Activated T-cell treated with anti-CD3 and anti-CD28 coated beads for 48 hours (primary cell): ENCODE measurements around the gene CDH13.

ENCODE experiments used
- DNase-seq: peaks from one replicate; pipeline ENCODE4 v3.0.0-alpha.2; 2020; ENCODE audit warnings: low read depth

Gene CDH13

DNA sequence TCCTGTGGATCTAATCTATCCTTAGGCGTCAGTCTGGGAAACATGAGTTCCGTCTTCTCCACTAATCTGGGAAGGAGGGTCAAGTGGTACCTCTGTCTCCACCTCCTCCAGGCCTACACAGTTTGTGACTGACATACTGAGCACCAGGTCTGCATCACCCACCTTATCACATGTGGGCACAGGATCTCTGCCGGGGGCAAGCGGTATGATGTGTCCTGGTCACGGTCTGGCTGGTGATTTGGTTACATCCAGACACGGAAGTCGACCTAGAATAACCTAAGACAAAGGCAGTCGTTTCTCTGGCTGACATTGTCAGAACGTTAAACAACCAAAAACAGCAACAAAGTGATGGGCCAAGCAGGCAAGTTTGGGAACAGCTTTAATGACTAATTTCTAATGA is 1098.5 kb downstream of the CDH13 start:
- DNase-seq, result no peak

DNA sequence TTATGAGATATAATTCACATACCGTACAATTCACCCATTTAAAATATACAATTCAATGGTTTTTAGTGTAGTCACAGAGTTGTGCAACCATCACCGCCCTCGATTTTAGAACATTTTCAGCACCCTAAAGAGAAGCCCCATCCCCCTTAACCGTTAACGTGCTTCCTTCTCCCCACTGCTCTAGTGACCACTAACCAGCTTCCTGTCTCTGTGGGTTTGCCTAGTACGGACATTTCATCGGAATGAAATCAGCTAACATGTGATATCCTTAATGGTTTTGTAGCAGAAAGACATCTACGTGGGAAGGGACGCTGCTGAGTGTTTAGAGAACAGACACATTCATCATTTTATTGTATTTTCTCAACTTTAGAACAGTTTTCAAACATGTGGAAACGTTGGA is 1100.2 kb downstream of the CDH13 start:
- DNase-seq, result no peak

DNA sequence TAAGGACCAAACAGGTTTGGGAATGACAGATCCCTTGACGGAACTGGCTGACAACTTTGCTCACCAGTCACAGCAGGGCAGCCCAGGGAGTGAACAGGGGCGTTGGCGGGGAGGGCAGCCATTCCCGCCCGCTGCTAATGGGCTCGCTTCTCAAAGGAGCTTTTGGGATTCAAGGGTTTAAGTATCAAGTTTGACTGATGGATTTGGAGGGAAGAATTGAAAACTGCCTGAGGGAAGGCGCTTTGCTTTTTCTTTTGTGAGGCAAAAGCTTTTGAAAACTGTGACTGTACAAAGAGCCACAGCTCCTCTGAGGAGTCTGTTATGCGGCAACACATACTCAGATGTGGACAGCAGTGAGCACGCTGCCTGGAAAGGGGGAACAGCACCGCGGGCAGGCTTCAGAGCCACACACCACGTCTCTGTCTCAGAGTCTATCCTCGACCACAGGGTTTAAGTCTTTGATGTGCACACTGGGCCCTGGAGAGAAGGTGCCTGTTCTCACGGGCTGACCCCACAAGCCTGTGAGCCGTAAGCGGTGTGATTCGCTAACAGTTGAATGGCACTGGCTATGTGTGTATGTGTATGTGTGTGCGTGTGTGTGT is 1101.1 kb downstream of the CDH13 start:
- no peak for DNase-seq

DNA sequence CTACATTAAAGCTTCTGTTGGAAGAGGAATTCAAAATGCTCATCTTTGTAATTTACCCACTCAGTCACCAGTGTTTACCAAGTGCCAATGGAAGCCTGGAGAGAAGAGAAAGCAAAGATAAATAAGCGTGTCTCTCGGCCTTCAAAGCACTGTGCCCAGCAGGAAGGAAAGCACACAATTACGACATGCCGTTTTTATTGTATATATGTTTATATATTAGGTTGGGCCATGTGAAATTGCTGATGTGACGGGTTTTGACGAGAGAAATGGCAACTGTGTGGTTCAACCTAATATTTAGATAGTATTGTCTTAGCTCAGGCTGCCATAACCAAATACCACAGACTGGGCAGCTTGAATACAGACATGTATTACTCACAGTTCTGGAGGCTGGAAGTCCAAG is 1101.7 kb downstream of the CDH13 start:
- no peak for DNase-seq

DNA sequence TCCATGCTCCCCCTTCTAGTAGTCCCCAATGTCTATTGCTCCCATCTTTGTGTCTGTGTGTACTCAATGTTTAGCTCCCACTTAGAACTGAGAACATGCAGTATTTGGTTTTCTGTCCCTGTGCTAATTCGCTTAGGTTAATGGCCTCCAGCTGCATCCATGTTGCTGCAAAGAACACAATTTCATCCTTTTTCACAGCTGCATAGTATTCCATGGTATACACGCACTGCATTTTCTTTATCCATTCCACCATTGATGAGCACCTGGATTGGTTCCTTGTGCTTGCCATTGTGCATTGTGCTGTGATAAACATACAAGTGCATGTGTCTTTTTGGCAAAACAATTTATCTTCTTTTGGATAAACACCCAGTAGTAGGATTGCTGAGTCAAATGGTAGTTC is 1104.0 kb downstream of the CDH13 start:
- DNase-seq, result no peak

DNA sequence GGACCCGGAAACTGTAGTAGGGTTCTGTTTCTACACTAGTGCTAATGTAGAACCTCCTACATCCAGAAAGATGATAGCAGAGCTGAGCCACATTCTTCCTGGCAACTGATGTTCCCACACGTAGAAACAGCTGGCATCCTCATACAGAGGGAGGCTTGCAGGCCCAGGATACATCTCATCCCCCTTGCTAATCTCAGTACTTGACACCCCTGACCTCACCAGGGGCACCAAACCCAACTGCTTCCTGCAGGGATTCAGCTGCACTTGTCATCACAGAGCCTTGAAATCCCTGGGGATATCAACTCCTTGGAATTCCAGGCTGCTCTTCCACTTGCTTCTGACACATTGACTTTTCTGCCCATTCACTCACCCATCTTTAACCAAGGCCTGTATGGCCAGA is 1105.8 kb downstream of the CDH13 start:
- DNase-seq, result no peak

DNA sequence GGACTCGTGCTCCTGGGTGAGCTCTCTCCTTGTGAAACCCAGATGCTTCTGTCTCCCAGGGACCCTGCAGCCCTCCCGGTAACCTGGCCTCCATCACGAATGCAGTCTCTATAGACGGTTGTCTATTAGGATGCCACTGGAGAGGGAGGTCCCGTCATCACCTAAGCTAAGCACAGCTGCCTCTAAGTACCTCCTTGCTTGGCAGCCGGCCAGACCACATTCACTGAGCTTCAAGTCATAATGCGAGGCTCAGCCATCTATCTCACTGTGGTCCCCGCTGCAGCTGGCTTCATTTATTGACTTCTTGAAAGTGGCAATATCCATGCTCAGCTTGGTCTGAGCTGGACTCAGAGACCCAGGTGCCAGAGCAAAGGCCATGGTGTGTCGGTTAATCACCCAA is 1106.5 kb downstream of the CDH13 start:
- DNase-seq, result no peak

DNA sequence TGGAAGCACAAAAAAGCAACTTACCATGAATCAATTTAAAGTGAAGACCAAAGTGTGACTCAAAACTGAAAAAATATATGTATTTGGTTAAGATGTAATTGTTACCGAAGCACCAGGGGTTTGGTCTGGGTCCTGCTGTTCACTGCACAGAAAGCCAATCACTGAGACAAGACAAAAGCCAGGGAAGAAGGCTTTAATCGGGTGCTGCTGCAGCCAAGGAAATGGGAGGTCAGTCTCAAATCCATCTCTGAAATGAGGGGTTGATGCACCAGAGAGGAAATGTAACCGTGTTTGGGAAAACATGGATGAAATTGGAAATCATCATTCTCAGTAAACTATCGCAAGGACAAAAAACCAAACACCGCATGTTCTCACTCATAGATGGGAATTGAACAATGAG is 1107.4 kb downstream of the CDH13 start:
- no peak for DNase-seq

DNA sequence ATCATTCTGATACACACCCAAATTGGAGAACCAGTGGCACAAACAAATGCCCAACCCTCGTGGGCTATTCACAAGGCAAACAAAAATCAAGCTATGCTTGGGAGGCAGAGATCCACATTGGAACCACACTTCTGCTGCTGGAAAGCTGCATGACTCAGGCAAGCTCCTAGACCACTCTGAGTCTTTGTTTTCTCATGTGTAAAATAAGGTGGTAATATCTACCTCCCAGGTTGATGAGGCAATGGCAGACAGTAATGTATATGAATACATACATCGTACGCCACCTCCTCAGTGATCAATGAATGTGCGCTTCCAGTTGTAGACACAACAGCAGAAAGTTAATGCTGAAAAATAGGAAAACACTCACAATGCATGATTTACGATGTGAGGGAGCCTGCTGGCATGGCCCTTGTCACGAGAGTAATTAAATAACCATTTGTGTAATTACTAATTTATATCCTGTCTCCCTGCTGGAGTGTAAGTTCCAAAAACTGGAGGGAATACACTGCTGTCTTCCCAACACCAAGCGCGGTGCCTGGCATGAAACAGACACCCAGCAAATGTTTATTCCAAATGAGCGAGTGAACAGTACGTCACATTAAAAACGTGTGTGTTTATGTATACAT is 1111.1 kb downstream of the CDH13 start:
- DNase-seq, result no peak

DNA sequence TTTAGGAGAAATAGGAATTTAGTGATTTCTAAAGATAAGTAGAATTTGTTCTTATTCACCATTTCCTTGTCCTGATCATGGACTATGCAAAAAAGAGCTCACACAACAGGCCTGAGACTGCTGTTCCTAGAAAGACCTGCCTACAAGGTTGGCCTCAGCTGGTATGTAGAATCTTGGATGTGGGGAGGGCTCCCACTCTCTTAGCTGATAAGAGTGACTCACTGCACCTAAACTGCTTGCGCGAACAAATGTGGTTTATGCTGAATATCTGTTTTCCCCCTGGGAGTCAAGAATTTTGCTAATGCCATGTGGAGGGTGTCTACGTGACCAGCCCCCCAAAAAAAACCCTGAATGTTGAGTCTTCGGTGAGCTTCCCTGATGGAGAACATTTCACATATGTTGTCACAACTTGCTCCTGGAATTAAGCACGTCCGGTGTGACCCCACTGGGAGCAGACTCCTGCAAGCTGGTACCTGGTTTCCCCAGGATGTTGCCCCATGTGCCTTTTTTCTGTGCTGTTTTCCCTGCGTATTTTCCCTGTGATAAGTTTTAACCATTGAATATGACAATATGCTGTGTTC is 1112.2 kb downstream of the CDH13 start:
- no peak for DNase-seq

DNA sequence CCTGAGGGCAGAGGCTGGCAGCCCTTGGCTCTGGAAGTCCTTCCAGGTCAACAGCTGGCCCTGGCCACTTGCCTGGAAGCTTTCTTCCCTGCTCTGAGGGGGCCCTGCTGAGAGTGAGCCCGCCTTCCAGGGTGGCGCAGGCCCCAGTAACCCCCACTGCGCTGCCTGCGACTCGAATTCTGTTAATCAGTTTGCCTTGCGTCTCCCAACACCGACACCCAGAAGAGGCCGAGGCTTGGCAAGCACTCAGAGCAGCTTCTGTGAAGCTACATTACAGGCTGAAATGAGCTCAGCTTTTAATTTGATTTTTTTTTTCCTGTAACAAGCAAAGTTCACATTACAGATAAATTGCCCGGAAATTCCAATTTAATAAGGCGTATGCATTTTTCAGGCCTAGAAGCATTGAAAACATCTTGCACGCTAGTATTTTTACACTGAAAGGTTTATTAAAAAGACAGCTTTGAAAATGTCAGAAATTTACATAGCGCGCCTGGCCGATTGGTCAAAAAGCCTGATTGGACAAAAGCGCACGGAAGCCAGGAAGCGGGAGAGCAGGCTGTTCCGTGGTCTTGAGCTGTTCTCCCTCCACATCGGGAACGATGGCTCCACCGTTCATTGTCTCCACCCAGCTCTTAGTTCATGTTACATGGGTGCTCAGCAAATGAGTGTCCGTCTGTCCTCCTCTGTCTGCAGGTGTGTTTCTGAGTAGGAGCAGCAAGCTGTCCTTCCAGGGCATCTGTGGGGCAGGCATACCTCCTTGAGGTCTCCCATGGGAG is 1115.5 kb downstream of the CDH13 start:
- DNase-seq, result no peak

DNA sequence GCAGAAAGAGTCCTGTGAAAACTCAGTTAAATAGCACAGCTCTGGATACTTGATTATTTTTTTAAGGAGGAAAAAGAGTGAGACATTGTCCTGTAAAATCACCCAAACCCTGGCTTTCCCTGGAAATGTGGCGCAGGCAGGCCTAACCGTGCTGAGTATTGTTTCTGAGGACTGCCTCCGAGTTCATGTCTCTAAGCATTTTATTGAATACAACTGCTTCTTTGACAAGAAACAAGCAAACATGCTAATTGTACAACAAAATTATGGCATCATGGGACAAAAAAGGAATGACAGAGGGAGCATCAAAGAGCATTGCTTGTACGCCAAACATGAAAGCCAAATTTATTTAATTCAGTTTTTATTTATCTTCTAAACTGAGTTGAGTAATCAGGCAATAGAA is 1116.5 kb downstream of the CDH13 start:
- no peak for DNase-seq

DNA sequence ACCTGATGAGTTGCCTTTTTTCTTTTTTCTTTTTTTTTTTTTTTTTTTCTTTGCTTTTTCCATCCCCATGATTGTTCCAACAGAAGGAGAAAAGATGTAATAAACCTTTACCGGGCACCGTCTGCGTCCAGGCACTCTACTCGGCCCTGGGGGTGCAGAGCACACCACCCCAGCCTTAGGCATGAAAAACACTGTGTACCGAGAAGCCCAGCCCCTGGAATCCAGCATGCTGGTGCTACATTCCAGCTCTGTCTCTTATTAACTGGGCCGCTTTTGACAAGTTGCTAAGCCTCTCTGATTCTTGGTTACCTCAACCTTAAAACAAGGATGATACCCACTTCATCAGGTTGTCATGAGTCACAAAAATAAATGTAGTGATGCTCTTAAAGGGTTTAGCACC is 1117.0 kb downstream of the CDH13 start:
- DNase-seq, result no peak

DNA sequence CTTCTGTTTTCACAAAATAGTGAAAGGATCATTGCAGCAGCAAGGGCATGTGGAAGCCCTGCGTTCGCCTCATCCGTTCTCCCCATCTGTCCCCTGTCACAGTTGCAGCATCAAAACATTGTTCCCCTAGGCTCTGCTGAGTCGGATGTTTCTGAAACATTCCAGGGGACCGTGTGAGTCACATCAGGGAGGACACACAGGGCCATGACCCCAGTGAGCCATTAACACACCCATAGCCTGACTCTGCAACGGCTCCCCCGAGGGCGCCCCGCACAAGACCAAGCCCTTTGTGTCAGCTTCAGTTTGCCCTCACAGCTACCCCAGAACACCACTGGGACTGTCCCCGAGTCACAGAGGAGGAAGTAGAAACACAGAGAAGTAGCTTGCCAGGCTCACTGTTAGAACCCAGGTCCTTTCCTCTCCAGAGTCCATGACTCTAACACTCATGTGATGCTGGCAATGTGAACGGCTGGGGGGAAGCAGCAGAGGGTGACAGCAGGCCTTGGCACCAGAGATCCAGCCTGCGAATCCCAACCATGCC is 1117.7 kb downstream of the CDH13 start:
- no peak for DNase-seq

DNA sequence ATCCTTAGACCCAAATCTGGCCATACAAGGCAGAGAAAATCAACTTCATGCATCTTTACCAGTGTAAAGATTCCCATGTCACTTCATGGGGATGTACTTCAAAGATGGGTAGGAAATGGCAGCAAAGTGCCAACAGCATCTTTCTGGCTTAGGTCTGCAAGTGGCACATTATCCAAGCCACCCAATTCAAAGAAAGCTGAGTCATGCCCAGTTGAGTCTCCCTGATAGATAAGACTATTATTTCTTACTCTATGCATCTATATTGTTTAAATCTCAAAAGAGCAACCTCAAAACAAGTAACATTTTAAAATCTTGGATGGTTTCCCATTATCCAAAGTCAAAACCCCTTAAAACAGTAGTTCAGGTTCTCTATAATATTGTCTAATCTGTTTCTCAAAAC is 1119.8 kb downstream of the CDH13 start:
- no peak for DNase-seq

DNA sequence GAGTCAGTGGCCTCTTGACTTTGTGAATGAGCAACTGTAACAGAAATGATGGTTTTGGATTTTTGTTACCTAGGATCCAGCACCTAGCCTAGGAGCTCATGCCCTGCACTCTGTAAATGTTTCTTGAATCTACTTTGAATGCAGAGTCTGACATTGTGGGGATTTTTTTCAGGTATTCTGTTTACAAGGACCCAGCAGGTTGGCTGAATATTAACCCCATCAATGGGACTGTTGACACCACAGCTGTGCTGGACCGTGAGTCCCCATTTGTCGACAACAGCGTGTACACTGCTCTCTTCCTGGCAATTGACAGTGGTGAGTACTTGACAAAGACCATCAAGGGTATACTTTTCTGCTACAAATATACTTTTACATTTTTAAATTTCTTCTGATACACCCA is 1121.2 kb downstream of the CDH13 start:
- no peak for DNase-seq

DNA sequence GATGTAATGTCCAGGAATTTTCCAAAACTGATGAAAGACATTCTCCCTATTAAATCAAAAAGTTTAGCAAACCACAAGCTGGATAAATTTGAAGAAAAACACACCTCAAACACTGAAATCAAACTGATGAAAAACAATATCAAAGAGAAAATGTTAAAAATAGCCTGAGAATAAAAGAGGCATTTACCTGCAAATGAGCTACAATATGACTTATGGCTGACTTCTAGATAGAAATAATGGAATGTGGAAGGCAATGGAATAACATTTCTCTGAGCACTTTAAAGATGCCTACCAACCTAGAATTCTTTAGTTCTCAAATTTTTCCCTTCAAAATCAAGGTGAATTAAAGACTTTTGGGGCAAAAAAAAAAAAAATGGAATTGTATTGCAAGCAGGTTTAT is 1128.6 kb downstream of the CDH13 start:
- no peak for DNase-seq

DNA sequence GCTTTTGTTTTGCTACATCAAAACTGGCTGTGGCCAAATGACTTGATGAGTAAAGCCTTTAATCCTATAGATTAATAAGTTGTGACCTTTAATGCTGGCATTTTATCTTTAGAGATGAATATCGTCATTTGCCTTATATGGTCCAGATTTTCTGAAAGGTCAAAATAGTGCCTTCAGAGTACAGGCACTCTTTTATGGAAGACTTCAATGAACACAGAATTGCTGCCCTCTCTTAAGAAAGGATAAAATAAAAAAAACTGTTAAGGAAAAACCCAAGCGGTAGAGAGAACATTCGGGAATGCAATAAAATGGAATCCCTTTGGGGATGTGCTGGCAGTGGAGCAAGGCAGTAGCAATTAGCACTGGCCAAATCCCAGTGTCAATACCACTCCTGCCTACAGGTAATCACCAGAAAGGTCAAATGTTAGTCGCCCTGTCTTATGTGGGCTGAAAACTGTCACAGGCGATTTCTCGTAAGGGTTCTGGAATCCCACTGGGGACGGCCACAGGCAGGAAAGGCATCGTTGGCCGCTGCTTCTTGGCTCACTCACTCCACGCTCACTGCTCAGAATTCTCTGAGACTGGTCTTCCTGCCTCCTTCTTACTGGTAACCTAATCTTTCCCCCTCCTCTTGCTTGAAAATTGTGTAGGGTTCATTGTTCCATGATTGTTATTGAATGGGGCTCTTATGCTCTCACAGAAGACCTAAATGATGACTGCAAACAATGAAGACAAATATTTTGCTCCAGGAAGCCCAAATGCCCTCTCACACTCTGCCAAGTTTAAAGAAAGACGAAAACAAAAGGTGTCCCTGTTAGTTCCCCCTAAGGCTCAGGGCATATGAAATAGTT is 1135.6 kb downstream of the CDH13 start:
- DNase-seq, result no peak

DNA sequence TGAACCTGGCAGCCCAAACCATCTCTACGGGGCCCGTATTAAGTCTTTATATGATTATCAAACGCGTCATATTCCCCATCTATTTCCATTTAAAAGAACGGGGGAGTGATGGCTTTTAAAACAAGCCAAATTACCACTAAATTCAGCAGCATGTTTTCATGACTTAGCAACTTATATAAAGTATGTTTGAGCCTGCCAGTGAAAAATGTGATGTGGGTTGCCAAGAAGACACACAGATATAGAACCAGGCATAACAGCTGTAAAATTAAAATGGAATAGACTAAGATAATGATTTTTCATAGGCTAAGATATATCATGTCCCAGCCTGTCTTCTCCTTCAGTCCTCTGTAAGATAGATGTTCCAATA is 1136.2 kb downstream of the CDH13 start:
- no peak for DNase-seq

DNA sequence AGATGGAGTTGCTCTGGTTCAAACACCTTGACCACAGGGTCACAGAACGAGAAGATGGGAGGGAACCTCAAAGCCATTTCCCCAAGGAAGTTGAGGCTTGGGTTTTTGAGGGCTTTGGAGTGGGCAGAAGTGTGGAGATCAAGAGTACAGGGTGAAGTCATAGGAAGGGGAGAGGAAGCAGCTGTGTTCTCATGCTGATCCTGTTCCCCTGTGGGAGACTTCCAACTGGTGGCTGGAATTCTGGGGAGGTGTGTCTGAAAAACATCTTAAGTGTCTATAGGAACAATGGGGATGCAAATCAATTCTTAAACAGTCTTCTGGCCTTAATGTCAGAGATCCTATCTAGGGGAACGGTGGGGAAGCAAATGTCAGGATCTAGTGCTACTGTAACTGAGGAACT is 1142.2 kb downstream of the CDH13 start:
- DNase-seq, result no peak

DNA sequence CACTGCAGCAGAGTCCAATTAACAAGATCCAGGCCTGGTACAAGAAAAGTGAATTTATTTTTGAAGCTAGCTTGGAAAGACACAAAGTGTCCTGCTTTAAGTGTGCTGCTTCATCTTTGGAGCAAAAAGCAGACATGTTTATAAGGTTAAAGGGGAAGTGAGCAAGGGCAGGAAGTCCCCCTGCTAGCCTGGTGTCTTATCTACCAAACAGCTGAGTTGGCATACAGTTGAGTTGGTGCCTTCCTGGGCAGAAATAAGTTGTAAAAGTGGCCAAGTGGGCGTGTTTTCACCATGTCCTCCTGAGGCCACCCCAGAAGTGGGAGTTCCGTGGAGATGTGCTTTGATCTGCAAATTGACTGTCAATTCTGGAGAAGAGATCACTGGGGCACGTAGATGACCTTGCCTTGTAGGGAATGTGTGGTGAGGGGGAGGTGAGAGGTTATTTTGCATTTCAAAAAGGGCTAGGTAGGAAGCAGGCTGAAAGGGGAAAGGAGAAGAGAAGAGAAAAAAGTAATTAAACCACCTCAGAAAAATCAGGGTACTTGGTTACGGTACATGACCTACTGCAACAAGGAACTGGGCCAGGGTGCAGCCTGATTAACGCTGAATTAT is 1142.7 kb downstream of the CDH13 start:
- DNase-seq, result no peak
